Mesodermal cell (in vitro differentiated cells): ENCODE results near the gene NADK2.

Experiments used
- H3K27ac ChIP-seq: 2 replicates; pipeline ENCODE4 v1.7.0; 2013; ENCODE audit warnings: mild to moderate bottlenecking, low read depth, low read length, moderate library complexity; ENCODE audit not compliant: severe bottlenecking
- H3K36me3 ChIP-seq: 2 replicates; pipeline ENCODE4 v1.7.1; 2013; ENCODE audit warnings: mild to moderate bottlenecking, low read length, moderate library complexity; ENCODE audit not compliant: control insufficient read depth, insufficient read depth
- H3K4me1 ChIP-seq: one replicate; pipeline ENCODE4 v1.7.1; 2013; ENCODE audit warnings: mild to moderate bottlenecking, low read length; ENCODE audit not compliant: insufficient read depth, control insufficient read depth, poor library complexity, severe bottlenecking
- H3K4me3 ChIP-seq: 2 replicates; pipeline ENCODE4 v1.7.0; 2013; ENCODE audit warnings: low read length, control low read depth, mild to moderate bottlenecking; ENCODE audit not compliant: insufficient read depth, poor library complexity, severe bottlenecking; ENCODE audit errors: extremely low read depth
- H3K9me3 ChIP-seq: 2 replicates; pipeline ENCODE4 v1.7.1; 2013; ENCODE audit warnings: mild to moderate bottlenecking, low read length, moderate library complexity; ENCODE audit not compliant: control insufficient read depth
- WGBS, 2 experiments: methylation state at CpG; one replicate each; pipeline ENCODE4 v1.1.5; 2013; ENCODE audit warnings: missing lambda C conversion rate in 2 of 2; ENCODE audit not compliant: insufficient coverage in 2 of 2; 5-methylcytosine and 5-hydroxymethylcytosine counted together

NADK2 gene

GRCh38 chr5:36246036-36246800 is 4.5 kb upstream of the NADK2 start:
- H3K9me3 ChIP-seq, result no peaks in the 10 kb centered on the region
- H3K27ac ChIP-seq, result no peak overlapping the region
- no peaks in the 10 kb centered on the region for H3K36me3 ChIP-seq
- 83 to 87% methylated on average over 8 to 9 of the region's 10 CpGs for WGBS, 2 experiments
- no peaks in the 10 kb centered on the region for H3K4me1 ChIP-seq
- H3K4me3 ChIP-seq, result no peak overlapping the region

GRCh38 chr5:36244076-36244475 is 2.4 kb upstream of the NADK2 start:
- WGBS, 2 experiments, result 80% methylated on average over 1 of the region's 3 CpGs; no CpG with 5 or more reads in 1 of the 2 experiments
- H3K36me3 ChIP-seq, result no peaks in the 10 kb centered on the region
- no peaks in the 10 kb centered on the region for H3K9me3 ChIP-seq
- H3K4me3 ChIP-seq, result no peak overlapping the region
- H3K4me1 ChIP-seq, result peaks cover 10% of the 10 kb centered on the region
- no peak overlapping the region for H3K27ac ChIP-seq

- Histone ChIP-seq H3K27ac (no peak overlapping the region), H3K36me3 (no peaks in the 10 kb centered on the region), H3K4me1 (peaks cover 10% of the 10 kb centered on the region), H3K4me3 (no peak overlapping the region), H3K9me3 (no peaks in the 10 kb centered on the region)
- WGBS, 2 experiments, result 94 to 100% methylated on average over 1 of the region's 1 CpG
These were observed 1.9 kb upstream of the NADK2 start for GRCh38 chr5:36243653-36244052.

- Histone ChIP-seq H3K9me3 (no peaks in the 10 kb centered on the region), H3K4me3 (peak overlapping the region; percentile 72), H3K27ac (peak overlapping the region; percentile 93), H3K4me1 (peaks cover 10% of the 10 kb centered on the region), H3K36me3 (no peaks in the 10 kb centered on the region)
- WGBS, 2 experiments, result 85 to 94% methylated on average over 17 to 18 of the region's 24 CpGs
These were observed 1.1 kb upstream of the NADK2 start for GRCh38 chr5:36242534-36243485.

GRCh38 chr5:36240779-36241630 is 720 bp downstream of the NADK2 start:
- Histone ChIP-seq H3K36me3 (no peaks in the 10 kb centered on the region), H3K4me3 (peak overlapping the region; percentile 72), H3K4me1 (peaks cover 10% of the 10 kb centered on the region), H3K9me3 (no peaks in the 10 kb centered on the region), H3K27ac (peak overlapping the region; percentile 93)
- 0% methylated on average over 35 to 58 of the region's 61 CpGs for WGBS, 2 experiments

- Histone ChIP-seq H3K9me3 (no peaks in the 10 kb centered on the region), H3K27ac (no peak overlapping the region), H3K36me3 (no peaks in the 10 kb centered on the region), H3K4me1 (peaks cover 10% of the 10 kb centered on the region), H3K4me3 (no peak overlapping the region)
- WGBS, 2 experiments, result 57 to 94% methylated on average over 1 to 2 of the region's 4 CpGs
These were observed 2.1 kb downstream of the NADK2 start for GRCh38 chr5:36239370-36240293.

- Histone ChIP-seq H3K9me3 (no peaks in the 10 kb centered on the region), H3K4me1 (peaks cover 10% of the 10 kb centered on the region), H3K4me3 (no peak overlapping the region), H3K36me3 (no peaks in the 10 kb centered on the region), H3K27ac (no peak overlapping the region)
- 43 to 50% methylated on average over 1 of the region's 2 CpGs for WGBS, 2 experiments
These were observed 3.0 kb downstream of the NADK2 start for GRCh38 chr5:36238502-36239295.

- no peaks in the 10 kb centered on the region for H3K9me3 ChIP-seq
- no peak overlapping the region for H3K27ac ChIP-seq
- no peak overlapping the region for H3K4me3 ChIP-seq
- H3K4me1 ChIP-seq, result peaks cover 10% of the 10 kb centered on the region
- WGBS, 2 experiments, result 92 to 100% methylated on average over 2 of the region's 2 CpGs
- H3K36me3 ChIP-seq, result no peaks in the 10 kb centered on the region
These were observed 4.0 kb downstream of the NADK2 start for GRCh38 chr5:36237751-36238150.

GRCh38 chr5:36236801-36237200 is 4.9 kb downstream of the NADK2 start:
- Histone ChIP-seq H3K27ac (no peak overlapping the region), H3K9me3 (no peaks in the 10 kb centered on the region), H3K4me1 (peaks cover 10% of the 10 kb centered on the region), H3K36me3 (no peaks in the 10 kb centered on the region), H3K4me3 (no peak overlapping the region)
